ENCODE data around the gene ATP6V0E2.

Gene ATP6V0E2

DNA sequence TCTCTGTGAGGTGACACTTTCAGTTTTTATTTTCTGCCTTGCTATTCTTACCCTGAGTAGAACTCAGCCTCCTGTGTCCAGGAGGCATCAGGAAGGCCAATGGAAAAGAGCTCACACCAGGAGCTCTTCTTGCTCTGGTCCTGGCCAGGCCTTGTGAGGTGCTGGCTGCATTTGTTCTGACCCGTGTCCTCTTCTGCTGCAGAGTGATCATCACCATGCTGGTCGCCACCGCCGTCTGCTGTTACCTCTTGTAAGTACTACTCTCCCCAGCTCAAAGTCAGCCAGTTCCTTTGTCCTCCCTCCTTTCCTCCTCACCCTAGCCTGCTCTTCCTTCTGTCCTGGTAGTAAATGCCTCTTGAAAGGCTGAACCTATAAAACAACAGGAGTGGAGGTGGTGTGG lies 1.6 kb downstream of the ATP6V0E2 start:
- WGBS (ENCODE audit: extremely low coverage, insufficient coverage, low lambda C conversion rate): no CpG with 5 or more reads among the region's 4 CpGs
- Histone ChIP-seq H3K18ac (ENCODE audit: low read length) (no peak overlapping the region), H3K56ac (ENCODE audit: low read length) (no peak overlapping the region), H2BK120ac (ENCODE audit: low read depth, low read length) (no peak overlapping the region), H4K5ac (ENCODE audit: low read length) (no peak overlapping the region), H3K36me3 (ENCODE audit: control insufficient read depth, insufficient read depth, low read length) (no peaks in the 10 kb centered on the region), H3K23ac (ENCODE audit: low read length) (no peak overlapping the region), H3K4me3 (ENCODE audit: low read length) (no peak overlapping the region), H3K4me2 (ENCODE audit: low read length) (no peak overlapping the region), H3K27me3 (ENCODE audit: insufficient read depth, low read length, poor library complexity) (peaks cover 3% of the 10 kb centered on the region), H4K8ac (ENCODE audit: low read depth, low read length) (no peak overlapping the region), H3K79me2 (ENCODE audit: control insufficient read depth, insufficient read depth, low read length) (no peaks in the 10 kb centered on the region), H3K4me1 (ENCODE audit: control insufficient read depth, low read depth, low read length) (no peaks in the 10 kb centered on the region), H3K79me1 (ENCODE audit: low read length) (no peaks in the 10 kb centered on the region), H2BK5ac (ENCODE audit: low read length) (no peak overlapping the region), H3K4ac (ENCODE audit: low read depth, low read length) (no peak overlapping the region), H2AK5ac (ENCODE audit: low read length) (no peak overlapping the region), H3K9ac (ENCODE audit: low read length) (no peak overlapping the region), H2BK15ac (replicated peaks; ENCODE audit: low read depth) (no peak overlapping the region), H3K27ac (ENCODE audit: low read depth, low read length) (no peak overlapping the region)
- DNase-seq: no peak

- no peak overlapping the region for H3K18ac ChIP-seq (ENCODE audit: low read length)
- no CpG with 5 or more reads among the region's 16 CpGs for WGBS (ENCODE audit: extremely low coverage, insufficient coverage, low lambda C conversion rate)
- no peaks in the 10 kb centered on the region for H3K36me3 ChIP-seq (ENCODE audit: control insufficient read depth, insufficient read depth, low read length)
- peaks cover 3% of the 10 kb centered on the region for H3K27me3 ChIP-seq (ENCODE audit: insufficient read depth, low read length, poor library complexity)
- H2AK5ac ChIP-seq (ENCODE audit: low read length): no peak overlapping the region
- H3K4me2 ChIP-seq (ENCODE audit: low read length): no peak overlapping the region
- H3K4ac ChIP-seq (ENCODE audit: low read depth, low read length): no peak overlapping the region
- no peak overlapping the region for H3K4me3 ChIP-seq (ENCODE audit: low read length)
- H4K8ac ChIP-seq (ENCODE audit: low read depth, low read length): no peak overlapping the region
- H3K79me1 ChIP-seq (ENCODE audit: low read length): no peaks in the 10 kb centered on the region
- no peaks in the 10 kb centered on the region for H3K79me2 ChIP-seq (ENCODE audit: control insufficient read depth, insufficient read depth, low read length)
- no peak overlapping the region for H3K9ac ChIP-seq (ENCODE audit: low read length)
- H4K5ac ChIP-seq (ENCODE audit: low read length): no peak overlapping the region
- no peak for DNase-seq
- H2BK15ac ChIP-seq (replicated peaks; ENCODE audit: low read depth): no peak overlapping the region
- H3K56ac ChIP-seq (ENCODE audit: low read length): no peak overlapping the region
- no peak overlapping the region for H3K23ac ChIP-seq (ENCODE audit: low read length)
- no peak overlapping the region for H2BK120ac ChIP-seq (ENCODE audit: low read depth, low read length)
- no peak overlapping the region for H2BK5ac ChIP-seq (ENCODE audit: low read length)
- H3K27ac ChIP-seq (ENCODE audit: low read depth, low read length): no peak overlapping the region
- no peaks in the 10 kb centered on the region for H3K4me1 ChIP-seq (ENCODE audit: control insufficient read depth, low read depth, low read length)
These were observed 4.2 kb downstream of the ATP6V0E2 start for GRCh38 chr7:149877890-149878522.

DNA sequence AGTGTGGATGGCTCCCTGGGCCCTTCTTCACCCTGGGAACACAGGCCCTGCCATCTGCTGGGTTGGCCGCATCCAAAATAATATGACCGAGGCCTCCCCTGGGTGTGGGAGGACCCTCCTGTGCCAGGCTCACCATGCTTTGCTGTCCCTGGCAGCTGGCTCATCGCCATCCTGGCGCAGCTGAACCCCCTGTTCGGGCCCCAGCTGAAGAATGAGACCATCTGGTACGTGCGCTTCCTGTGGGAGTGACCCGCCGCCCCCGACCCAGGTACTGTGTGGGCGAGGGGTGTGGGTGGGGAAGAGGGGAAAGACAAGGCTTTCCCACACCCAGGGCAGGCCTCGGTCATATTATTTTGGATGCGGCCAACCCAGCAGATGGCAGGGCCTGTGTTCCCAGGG lies 4.8 kb downstream of the ATP6V0E2 start:
- DNase-seq: no peak
- no peak overlapping the region for H3K9ac ChIP-seq (ENCODE audit: low read length)
- no peak overlapping the region for H2BK120ac ChIP-seq (ENCODE audit: low read depth, low read length)

GRCh38 chr7:149879271-149879743 lies 5.5 kb downstream of the ATP6V0E2 start:
- Histone ChIP-seq H4K8ac (ENCODE audit: low read depth, low read length) (no peak overlapping the region), H4K5ac (ENCODE audit: low read length) (no peak overlapping the region), H2BK120ac (ENCODE audit: low read depth, low read length) (no peak overlapping the region), H3K27ac (ENCODE audit: low read depth, low read length) (no peak overlapping the region), H3K23ac (ENCODE audit: low read length) (no peak overlapping the region), H2AK5ac (ENCODE audit: low read length) (no peak overlapping the region), H3K4ac (ENCODE audit: low read depth, low read length) (no peak overlapping the region), H2BK5ac (ENCODE audit: low read length) (no peak overlapping the region), H3K36me3 (ENCODE audit: control insufficient read depth, insufficient read depth, low read length) (no peaks in the 10 kb centered on the region), H3K4me1 (ENCODE audit: control insufficient read depth, low read depth, low read length) (no peaks in the 10 kb centered on the region), H3K56ac (ENCODE audit: low read length) (no peak overlapping the region), H3K27me3 (ENCODE audit: insufficient read depth, low read length, poor library complexity) (peaks cover 3% of the 10 kb centered on the region), H3K79me1 (ENCODE audit: low read length) (no peaks in the 10 kb centered on the region), H2BK15ac (replicated peaks; ENCODE audit: low read depth) (no peak overlapping the region), H3K79me2 (ENCODE audit: control insufficient read depth, insufficient read depth, low read length) (no peaks in the 10 kb centered on the region), H3K4me2 (ENCODE audit: low read length) (no peak overlapping the region), H3K18ac (ENCODE audit: low read length) (no peak overlapping the region), H3K4me3 (ENCODE audit: low read length) (no peak overlapping the region), H3K9ac (ENCODE audit: low read length) (no peak overlapping the region)
- DNase-seq: no peak
- no CpG with 5 or more reads among the region's 14 CpGs for WGBS (ENCODE audit: extremely low coverage, insufficient coverage, low lambda C conversion rate)

More for the DNA sequence above, 4.8 kb downstream of the ATP6V0E2 start:
- no peak overlapping the region for H3K27ac ChIP-seq (ENCODE audit: low read depth, low read length)
- H3K4me2 ChIP-seq (ENCODE audit: low read length): no peak overlapping the region
- no peak overlapping the region for H3K56ac ChIP-seq (ENCODE audit: low read length)
- WGBS (ENCODE audit: extremely low coverage, insufficient coverage, low lambda C conversion rate): no CpG with 5 or more reads among the region's 13 CpGs
- H2BK5ac ChIP-seq (ENCODE audit: low read length): no peak overlapping the region
- no peak overlapping the region for H2AK5ac ChIP-seq (ENCODE audit: low read length)
- peaks cover 3% of the 10 kb centered on the region for H3K27me3 ChIP-seq (ENCODE audit: insufficient read depth, low read length, poor library complexity)
- no peaks in the 10 kb centered on the region for H3K79me2 ChIP-seq (ENCODE audit: control insufficient read depth, insufficient read depth, low read length)
- no peak overlapping the region for H4K5ac ChIP-seq (ENCODE audit: low read length)
- H3K4me3 ChIP-seq (ENCODE audit: low read length): no peak overlapping the region
- H3K23ac ChIP-seq (ENCODE audit: low read length): no peak overlapping the region
- H3K4ac ChIP-seq (ENCODE audit: low read depth, low read length): no peak overlapping the region
- H3K18ac ChIP-seq (ENCODE audit: low read length): no peak overlapping the region
- no peaks in the 10 kb centered on the region for H3K36me3 ChIP-seq (ENCODE audit: control insufficient read depth, insufficient read depth, low read length)
- no peaks in the 10 kb centered on the region for H3K79me1 ChIP-seq (ENCODE audit: low read length)
- no peak overlapping the region for H2BK15ac ChIP-seq (replicated peaks; ENCODE audit: low read depth)
- no peak overlapping the region for H4K8ac ChIP-seq (ENCODE audit: low read depth, low read length)
- no peaks in the 10 kb centered on the region for H3K4me1 ChIP-seq (ENCODE audit: control insufficient read depth, low read depth, low read length)

DNA sequence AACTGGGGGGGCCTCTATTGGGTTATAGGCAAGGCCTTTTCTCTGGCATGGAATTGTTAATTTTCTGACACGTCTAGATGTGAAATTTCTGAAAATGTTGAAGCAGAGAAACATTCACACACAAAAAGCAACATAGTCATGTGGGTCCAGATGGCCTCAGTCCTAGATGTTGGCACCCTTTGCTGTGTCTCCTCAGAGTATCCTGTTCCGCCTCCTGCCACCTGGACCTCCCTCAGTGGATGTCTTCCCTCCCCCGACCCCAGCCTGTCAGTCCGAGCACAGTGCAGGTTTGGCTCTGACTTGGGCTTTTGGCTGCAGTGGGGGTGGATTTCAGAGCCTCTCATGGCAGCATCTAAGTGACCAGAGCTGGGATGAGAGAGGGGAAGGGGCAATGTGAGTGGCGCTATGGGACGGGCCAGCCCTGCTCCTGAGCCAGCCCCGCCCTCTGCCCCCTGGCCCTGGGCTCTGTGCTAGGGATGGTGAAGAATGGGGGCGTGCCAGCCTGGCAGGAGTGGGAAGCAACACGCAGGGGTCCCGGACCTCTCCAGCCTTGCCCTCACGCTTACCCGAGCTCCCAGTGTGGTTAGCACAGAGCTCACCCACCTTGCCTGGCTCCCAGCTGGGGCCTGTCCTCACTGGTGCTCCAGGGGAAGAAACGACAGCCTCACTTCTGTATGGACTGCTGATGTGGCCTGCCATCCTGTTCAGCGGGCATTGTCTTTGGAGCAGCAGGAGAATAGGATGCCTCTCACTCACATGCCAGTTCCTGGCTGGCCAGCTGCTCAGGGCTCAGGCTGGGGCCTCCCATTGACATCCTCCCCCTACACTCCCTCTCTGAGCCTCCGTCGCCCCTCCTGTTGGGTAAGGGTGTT lies 6.2 kb downstream of the ATP6V0E2 start:
- H3K36me3 ChIP-seq (ENCODE audit: control insufficient read depth, insufficient read depth, low read length): no peaks in the 10 kb centered on the region
- H3K4ac ChIP-seq (ENCODE audit: low read depth, low read length): no peak overlapping the region
- H3K27ac ChIP-seq (ENCODE audit: low read depth, low read length): no peak overlapping the region
- H2BK5ac ChIP-seq (ENCODE audit: low read length): no peak overlapping the region
- no peak overlapping the region for H3K9ac ChIP-seq (ENCODE audit: low read length)
- H4K8ac ChIP-seq (ENCODE audit: low read depth, low read length): no peak overlapping the region
- H3K4me3 ChIP-seq (ENCODE audit: low read length): no peak overlapping the region
- H3K56ac ChIP-seq (ENCODE audit: low read length): no peak overlapping the region
- no peaks in the 10 kb centered on the region for H3K79me2 ChIP-seq (ENCODE audit: control insufficient read depth, insufficient read depth, low read length)
- no peak for DNase-seq
- H2BK15ac ChIP-seq (replicated peaks; ENCODE audit: low read depth): no peak overlapping the region
- H2AK5ac ChIP-seq (ENCODE audit: low read length): no peak overlapping the region
- no peak overlapping the region for H3K18ac ChIP-seq (ENCODE audit: low read length)
- H3K4me1 ChIP-seq (ENCODE audit: control insufficient read depth, low read depth, low read length): no peaks in the 10 kb centered on the region
- no peak overlapping the region for H3K23ac ChIP-seq (ENCODE audit: low read length)
- no peak overlapping the region for H4K5ac ChIP-seq (ENCODE audit: low read length)
- no peak overlapping the region for H2BK120ac ChIP-seq (ENCODE audit: low read depth, low read length)
- no peaks in the 10 kb centered on the region for H3K79me1 ChIP-seq (ENCODE audit: low read length)
- no peak overlapping the region for H3K4me2 ChIP-seq (ENCODE audit: low read length)
- H3K27me3 ChIP-seq (ENCODE audit: insufficient read depth, low read length, poor library complexity): no peaks in the 10 kb centered on the region
- WGBS (ENCODE audit: extremely low coverage, insufficient coverage, low lambda C conversion rate): no CpG with 5 or more reads among the region's 16 CpGs
